GM19099 (cell line): ENCODE results near the gene GAB2.

Source experiments
- POLR2A ChIP-seq: IDR thresholded peaks from 3 replicates; pipeline ENCODE4 v1.6.1; 2011; ENCODE audit warnings: low read depth; ENCODE audit not compliant: insufficient read length; ENCODE audit errors: extremely low read depth

GAB2 gene

GRCh38 chr11:78227921-78228320 lies 189.7 kb downstream of the GAB2 start:
- TF ChIP-seq POLR2A, result no peak

GRCh38 chr11:78226684-78227680 lies 190.6 kb downstream of the GAB2 start:
- TF ChIP-seq POLR2A, result no peak

GRCh38 chr11:78224906-78225420 lies 192.7 kb downstream of the GAB2 start:
- TF ChIP-seq POLR2A, result no peak

- TF ChIP-seq POLR2A, result no peak
Measured at GRCh38 chr11:78224506-78224905, 193.1 kb downstream of the GAB2 start.

GRCh38 chr11:78223320-78223954 lies 194.2 kb downstream of the GAB2 start:
- no peak for TF ChIP-seq POLR2A

- no peak for TF ChIP-seq POLR2A
Measured at GRCh38 chr11:78221396-78222315, 196.0 kb downstream of the GAB2 start.

- TF ChIP-seq POLR2A, result no peak
Measured at GRCh38 chr11:78220218-78221157, 197.1 kb downstream of the GAB2 start.

GRCh38 chr11:78219493-78220217 lies 198.0 kb downstream of the GAB2 start:
- TF ChIP-seq POLR2A, result no peak

- TF ChIP-seq POLR2A, result no peak
Measured at GRCh38 chr11:78218707-78219492, 198.7 kb downstream of the GAB2 start.

GRCh38 chr11:78217650-78218541 lies 199.7 kb downstream of the GAB2 start:
- no peak for TF ChIP-seq POLR2A

- no peak for TF ChIP-seq POLR2A
Measured at GRCh38 chr11:78216571-78217287, 200.9 kb downstream of the GAB2 start.
